Measurements from ENCODE around the gene GJC2. TPM values are rescaled to one million over a fixed set of nuclear protein-coding genes. Genes with fewer than 3 reads are reported as not detected.

Gene GJC2
- total RNA-seq, 1 donor from 2014 or later, result 6.0 TPM

GRCh38 chr1:228178737-228179684 lies 29.3 kb downstream of the GJC2 start:
- intact Hi-C loops (cut with DNase I), result no loop called here
- ATAC-seq, result peak; percentile 47 to 50
- Histone ChIP-seq H3K36me3 (peaks cover 15% of the 10 kb centered on the region), H3K4me1 (peaks cover 58% of the 10 kb centered on the region), H3K9me3 (no peaks in the 10 kb centered on the region), H3K27ac (peak overlapping the region; percentile 75), H3K27me3 (ENCODE audit: low read depth) (no peaks in the 10 kb centered on the region), H3K4me3 (peak overlapping the region; percentile 10)
- TF ChIP-seq CTCF (IDR thresholded peaks at IDR 0.05), result no peak
- peak; percentile 59 for DNase-seq

- Histone ChIP-seq H3K4me3 (no peak overlapping the region), H3K9me3 (no peaks in the 10 kb centered on the region), H3K27ac (peak overlapping the region; percentile 75), H3K27me3 (ENCODE audit: low read depth) (no peaks in the 10 kb centered on the region), H3K36me3 (peaks cover 7% of the 10 kb centered on the region), H3K4me1 (peaks cover 47% of the 10 kb centered on the region)
- peak; percentile 26 for TF ChIP-seq CTCF (IDR thresholded peaks at IDR 0.05)
- ATAC-seq, result no peak
- DNase-seq, result no peak
- intact Hi-C loops (cut with DNase I), result no loop called here
Observed at GRCh38 chr1:228180271-228180958, 30.7 kb downstream of the GJC2 start.

DNA sequence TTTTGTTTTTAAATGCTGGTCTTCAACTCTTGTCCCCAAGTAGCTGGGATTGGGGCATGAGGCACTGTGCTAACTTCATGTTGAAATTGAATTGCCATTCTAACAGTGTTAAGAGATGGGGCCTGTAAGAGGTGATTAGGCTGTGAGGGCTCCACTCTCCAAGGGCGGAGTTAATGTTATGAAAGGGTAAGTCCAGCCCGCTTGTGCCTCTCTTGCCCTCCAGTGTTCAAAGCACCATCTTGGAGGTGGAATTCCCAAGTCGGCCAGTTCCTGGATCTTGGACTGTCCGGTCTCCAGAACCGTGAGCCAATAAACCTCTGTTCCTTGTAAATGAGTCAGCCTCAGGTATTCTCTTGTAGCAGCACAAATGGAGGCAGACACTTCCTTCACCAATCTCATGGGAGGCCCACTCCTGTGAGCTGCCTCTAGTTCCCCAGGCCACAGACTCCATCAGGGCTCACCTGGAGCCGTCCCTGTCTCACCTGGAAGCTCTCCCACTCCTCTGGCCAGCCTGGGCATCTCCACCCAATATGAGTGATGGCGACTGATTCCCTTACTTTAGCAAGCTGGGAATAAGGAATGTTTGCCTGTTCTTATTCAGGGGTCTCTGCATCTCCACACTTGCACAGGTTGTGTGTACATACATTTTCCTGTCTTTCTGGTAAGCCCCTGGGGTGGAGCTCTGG lies 31.4 kb downstream of the GJC2 start:
- intact Hi-C loops (cut with DNase I), result no loop called here
- DNase-seq (no peak), ATAC-seq (no peak)
- Histone ChIP-seq H3K4me3 (no peak overlapping the region), H3K36me3 (peaks cover under 1% of the 10 kb centered on the region), H3K4me1 (peaks cover 41% of the 10 kb centered on the region), H3K9me3 (no peaks in the 10 kb centered on the region), H3K27me3 (ENCODE audit: low read depth) (no peaks in the 10 kb centered on the region), H3K27ac (peak overlapping the region; percentile 31)
- TF ChIP-seq CTCF (IDR thresholded peaks at IDR 0.05), result no peak

- Histone ChIP-seq H3K27ac (peak overlapping the region; percentile 31), H3K27me3 (ENCODE audit: low read depth) (no peaks in the 10 kb centered on the region), H3K4me1 (peaks cover 37% of the 10 kb centered on the region), H3K36me3 (no peaks in the 10 kb centered on the region), H3K4me3 (no peak overlapping the region), H3K9me3 (no peaks in the 10 kb centered on the region)
- ATAC-seq (no peak), DNase-seq (no peak)
- intact Hi-C loops (cut with DNase I), result no loop called here
- no peak for TF ChIP-seq CTCF (IDR thresholded peaks at IDR 0.05)
Observed at GRCh38 chr1:228181645-228182034, 31.9 kb downstream of the GJC2 start.

DNA sequence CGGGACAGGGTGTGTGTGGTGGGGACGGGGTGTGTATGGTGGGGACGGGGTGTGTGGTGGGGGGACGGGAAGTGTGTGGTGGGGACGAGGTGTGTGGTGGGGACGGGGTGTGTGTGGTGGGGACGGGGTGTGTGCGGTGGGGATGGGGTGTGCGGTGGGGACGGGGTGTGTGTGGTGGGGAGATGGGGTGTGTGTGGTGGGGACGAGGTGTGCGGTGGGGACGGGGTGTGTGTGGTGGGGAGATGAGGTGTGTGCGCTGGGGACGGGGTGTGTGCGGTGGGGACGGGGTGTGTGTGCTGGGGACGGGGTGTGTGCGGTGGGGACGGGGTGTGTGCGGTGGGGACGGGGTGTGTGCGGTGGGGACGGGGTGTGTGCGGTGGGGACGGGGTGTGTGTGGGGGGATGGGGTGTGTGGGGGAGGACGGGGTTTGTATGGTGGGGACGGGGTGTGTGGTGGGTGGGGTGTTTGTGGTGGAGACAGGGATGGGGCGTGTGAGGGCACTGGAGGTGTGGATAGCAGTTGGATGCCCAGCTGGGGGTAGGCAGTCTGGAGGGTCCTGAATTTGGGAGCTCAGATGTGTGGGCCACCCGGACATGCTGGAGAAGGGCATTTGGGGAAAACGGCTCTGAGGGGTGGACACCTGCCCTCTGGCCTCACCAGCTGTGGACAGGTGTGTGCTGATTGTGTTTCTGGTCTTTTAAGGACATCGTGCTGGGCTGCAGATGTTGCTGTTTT lies 32.7 kb downstream of the GJC2 start:
- Histone ChIP-seq H3K36me3 (no peaks in the 10 kb centered on the region), H3K9me3 (no peaks in the 10 kb centered on the region), H3K4me3 (no peak overlapping the region), H3K27ac (no peak overlapping the region), H3K4me1 (peaks cover 29% of the 10 kb centered on the region), H3K27me3 (ENCODE audit: low read depth) (no peaks in the 10 kb centered on the region)
- DNase-seq, result no peak
- no peak for TF ChIP-seq CTCF (IDR thresholded peaks at IDR 0.05)
- ATAC-seq, result no peak
- intact Hi-C loops (cut with DNase I), result no loop called here

All from lower lobe of right lung (tissue), 2 donors.